WTC11 (cell line): ENCODE results near the gene PKLR. TPM values are rescaled to one million over a fixed set of nuclear protein-coding genes. Genes with fewer than 3 reads are reported as not detected.
A peak's percentile ranks its signal among the peaks of the same experiment; 100 is the strongest.

Source experiments
- ATAC-seq: fragments of 200-7000 bp; cut with Tn5 transposase; 2 replicates; pipeline ENCODE4 v1.10.0; 2021; ENCODE audit warnings: mild to moderate bottlenecking, moderate library complexity
- CTCF ChIA-PET: fragments of 300-600 bp; sonication (Branson Sonifier 250); formaldehyde crosslinking; loops from one replicate; lab custom pipeline; 2021; ENCODE audit warnings: antibody characterized with exemption; lab: Charles Lee
- POLR2A ChIA-PET: fragments of 350-600 bp; sonication (Branson Sonifier 250); formaldehyde crosslinking; loops from one replicate; lab custom pipeline; 2021; ENCODE audit warnings: antibody characterized with exemption; lab: Charles Lee
- DNase-seq: peaks from one replicate; pipeline ENCODE4 v3.0.0; 2021; ENCODE audit warnings: low spot score
- H3K27ac Mint-ChIP-seq: 2 replicates; pipeline ENCODE4 v1.8.0; 2021; ENCODE audit warnings: mixed read lengths
- H3K27me3 Mint-ChIP-seq: 2 replicates; pipeline ENCODE4 v1.8.0; 2021; ENCODE audit warnings: low read depth, mild to moderate bottlenecking, moderate library complexity, mixed read lengths
- H3K36me3 Mint-ChIP-seq: 2 replicates; pipeline ENCODE4 v1.8.0; 2021; ENCODE audit warnings: mixed read lengths
- H3K4me1 Mint-ChIP-seq: 2 replicates; pipeline ENCODE4 v1.8.0; 2022; ENCODE audit warnings: mixed read lengths
- H3K4me3 Mint-ChIP-seq: 2 replicates; pipeline ENCODE4 v1.8.0; 2021; ENCODE audit warnings: mild to moderate bottlenecking, moderate library complexity, mixed read lengths
- H3K9me3 Mint-ChIP-seq: 2 replicates; pipeline ENCODE4 v1.8.0; 2021; ENCODE audit warnings: mixed read lengths
- FOXK1 ChIP-seq: sonication (generic); formaldehyde crosslinking; IDR thresholded peaks from 2 replicates; pipeline ENCODE4 v1.8.0; 2022; ENCODE audit warnings: mild to moderate bottlenecking, moderate library complexity, missing genetic modification reagents
- FOXP4 ChIP-seq: sonication (generic); formaldehyde crosslinking; IDR thresholded peaks from 2 replicates; pipeline ENCODE4 v1.8.0; 2022; ENCODE audit warnings: mild to moderate bottlenecking, missing genetic modification reagents
- HMGXB4 ChIP-seq: sonication (generic); formaldehyde crosslinking; IDR thresholded peaks from 2 replicates; pipeline ENCODE4 v1.8.1; 2023; ENCODE audit warnings: mild to moderate bottlenecking, moderate library complexity, missing genetic modification reagents
- MAX ChIP-seq: sonication (generic); formaldehyde crosslinking; IDR thresholded peaks from 2 replicates; pipeline ENCODE4 v1.8.0; 2022; ENCODE audit warnings: mild to moderate bottlenecking, missing genetic modification reagents
- PRRX2 ChIP-seq: fragments of 250-450 bp; sonication (Bioruptor Pico); IDR thresholded peaks from 2 replicates; pipeline ENCODE4 v1.8.0; 2021; ENCODE audit warnings: mild to moderate bottlenecking
- ZBTB21 ChIP-seq: sonication (generic); formaldehyde crosslinking; IDR thresholded peaks from 2 replicates; pipeline ENCODE4 v1.8.1; 2023; ENCODE audit warnings: mild to moderate bottlenecking, missing genetic modification reagents, borderline replicate concordance
- ZNF232 ChIP-seq: sonication (generic); formaldehyde crosslinking; IDR thresholded peaks from 2 replicates; pipeline ENCODE4 v1.8.0; 2022; ENCODE audit warnings: mild to moderate bottlenecking, missing genetic modification reagents
- ZNF263 ChIP-seq: sonication (generic); formaldehyde crosslinking; IDR thresholded peaks from 2 replicates; pipeline ENCODE4 v1.8.1; 2022; ENCODE audit warnings: low read depth, mild to moderate bottlenecking, moderate library complexity, missing genetic modification reagents
- ZNF425 ChIP-seq: fragments of 250-450 bp; sonication (Bioruptor Pico); conservative IDR thresholded peaks from 2 replicates; pipeline ENCODE4 v1.9.0; 2021; ENCODE audit warnings: mild to moderate bottlenecking
- ZNF532 ChIP-seq: fragments of 250-450 bp; sonication (Bioruptor Pico); IDR thresholded peaks from 2 replicates; pipeline ENCODE4 v1.9.0; 2021; ENCODE audit warnings: mild to moderate bottlenecking, borderline replicate concordance
- ZSCAN18 ChIP-seq: fragments of 250-450 bp; sonication (Bioruptor Pico); IDR thresholded peaks from 2 replicates; pipeline ENCODE4 v2.1.2; 2022; ENCODE audit warnings: mild to moderate bottlenecking, moderate library complexity
- total RNA-seq: library from RNA; stranded (reverse); gene quantifications from 3 replicates; pipeline ENCODE4 v1.2.3, GENCODE V29; 2021

The PKLR gene
- total RNA-seq, 1 experiment from 2014 or later: 1.5 TPM

- Mint-ChIP-seq H3K9me3 (no peaks in the 10 kb centered on the region), H3K4me3 (peak overlapping the region; percentile 80), H3K36me3 (peaks cover 16% of the 10 kb centered on the region), H3K27ac (no peak overlapping the region), H3K4me1 (peaks cover 23% of the 10 kb centered on the region), H3K27me3 (no peaks in the 10 kb centered on the region)
- ChIA-PET CTCF (interaction anchor here (1.0 to 1.8 kb wide), 8 partner anchors 19 to 81 kb away, joined by 3 to 9 read pairs (median 6); partner anchors contain the start of genes CLK2, HCN3, KRTCAP2 and RUSC1), POLR2A (interaction anchor here (0.5 to 1.0 kb wide), 3 partner anchors 12 to 1094 kb away, joined by 3 to 4 read pairs (median 4); no protein-coding TSS in a partner anchor)
- 0 out of 2 replicates have a peak, but pooled peaks have one; percentile 0 for ATAC-seq
- DNase-seq: no peak
- TF ChIP-seq ZBTB21 (CRISPR knock-in tag) (0 out of 2 replicates have a peak, but pooled peaks have one; percentile 11), ZNF425 (no peak), ZNF232 (CRISPR knock-in tag) (no peak), FOXK1 (CRISPR knock-in tag) (0 out of 2 replicates have a peak, but pooled peaks have one; percentile 4), ZNF532 (no peak), FOXP4 (CRISPR knock-in tag) (no peak; the same call in 1 of the 2 replicates), ZSCAN18 (CRISPR knock-in tag) (no peak), PRRX2 (CRISPR knock-in tag) (no peak), HMGXB4 (CRISPR knock-in tag) (peak; percentile 24), ZNF263 (CRISPR knock-in tag) (peak; percentile 55; the same call in 1 of the 2 replicates), MAX (CRISPR knock-in tag) (no peak; the same call in 1 of the 2 replicates)
Measured at GRCh38 chr1:155254714-155255242, 46.5 kb downstream of the PKLR start.
